ENCODE measurements around the gene ADCY9. TPM values are rescaled to one million over a fixed set of nuclear protein-coding genes. Genes with fewer than 3 reads are reported as not detected.

ADCY9 gene
- total RNA-seq, 1 donor from 2014 or later, result 9.7 TPM

- DNase-seq (ENCODE audit: low spot score), result peak; percentile 18
- Mint-ChIP-seq H3K9me3 (peaks cover 47% of the 10 kb centered on the region), H3K4me3 (peak overlapping the region; percentile 69), H3K27me3 (ENCODE audit: insufficient read depth) (peaks cover 6% of the 10 kb centered on the region), H3K4me1 (ENCODE audit: low read depth) (peaks cover 10% of the 10 kb centered on the region), H3K27ac (peak overlapping the region; percentile 27), H3K36me3 (ENCODE audit: low read depth) (peaks cover 24% of the 10 kb centered on the region)
- intact Hi-C loops (cut with micrococcal nuclease), result no loop called here
These were observed 51.3 kb downstream of the ADCY9 start for GRCh38 chr16:4064950-4065352.

- Mint-ChIP-seq H3K4me1 (ENCODE audit: low read depth) (peaks cover 16% of the 10 kb centered on the region), H3K4me3 (no peak overlapping the region), H3K27ac (no peak overlapping the region), H3K36me3 (ENCODE audit: low read depth) (peaks cover 30% of the 10 kb centered on the region), H3K27me3 (ENCODE audit: insufficient read depth) (peaks cover 5% of the 10 kb centered on the region), H3K9me3 (peaks cover 53% of the 10 kb centered on the region)
- intact Hi-C loops (cut with micrococcal nuclease), result no loop called here
- DNase-seq (ENCODE audit: low spot score), result no peak
These were observed 53.9 kb downstream of the ADCY9 start for GRCh38 chr16:4062212-4062802.

GRCh38 chr16:4060823-4061222 is 55.4 kb downstream of the ADCY9 start:
- H3K4me1 Mint-ChIP-seq (ENCODE audit: low read depth), result peaks cover 16% of the 10 kb centered on the region
- H3K36me3 Mint-ChIP-seq (ENCODE audit: low read depth), result peaks cover 28% of the 10 kb centered on the region
- H3K27ac Mint-ChIP-seq, result no peak overlapping the region
- peaks cover 53% of the 10 kb centered on the region for H3K9me3 Mint-ChIP-seq
- no peak overlapping the region for H3K4me3 Mint-ChIP-seq
- no peak for DNase-seq (ENCODE audit: low spot score)
- H3K27me3 Mint-ChIP-seq (ENCODE audit: insufficient read depth), result peaks cover 3% of the 10 kb centered on the region
- intact Hi-C loops (cut with micrococcal nuclease), result no loop called here

- H3K4me3 Mint-ChIP-seq, result peak overlapping the region; percentile 7
- intact Hi-C loops (cut with micrococcal nuclease), result no loop called here
- peaks cover 3% of the 10 kb centered on the region for H3K27me3 Mint-ChIP-seq (ENCODE audit: insufficient read depth)
- peak overlapping the region; percentile 65 for H3K27ac Mint-ChIP-seq
- H3K36me3 Mint-ChIP-seq (ENCODE audit: low read depth), result peaks cover 26% of the 10 kb centered on the region
- H3K4me1 Mint-ChIP-seq (ENCODE audit: low read depth), result peaks cover 12% of the 10 kb centered on the region
- DNase-seq (ENCODE audit: low spot score), result no peak
- H3K9me3 Mint-ChIP-seq, result peaks cover 50% of the 10 kb centered on the region
These were observed 56.2 kb downstream of the ADCY9 start for GRCh38 chr16:4060009-4060408.

- Mint-ChIP-seq H3K4me3 (no peak overlapping the region), H3K36me3 (ENCODE audit: low read depth) (peaks cover 21% of the 10 kb centered on the region), H3K4me1 (ENCODE audit: low read depth) (peaks cover 10% of the 10 kb centered on the region), H3K27ac (no peak overlapping the region), H3K9me3 (peaks cover 40% of the 10 kb centered on the region), H3K27me3 (ENCODE audit: insufficient read depth) (peaks cover 3% of the 10 kb centered on the region)
- DNase-seq (ENCODE audit: low spot score), result no peak
- intact Hi-C loops (cut with micrococcal nuclease), result no loop called here
These were observed 57.9 kb downstream of the ADCY9 start for GRCh38 chr16:4058386-4058785.

- peaks cover 5% of the 10 kb centered on the region for H3K27me3 Mint-ChIP-seq (ENCODE audit: insufficient read depth)
- no peak overlapping the region for H3K27ac Mint-ChIP-seq
- intact Hi-C loops (cut with micrococcal nuclease), result no loop called here
- H3K9me3 Mint-ChIP-seq, result peaks cover 30% of the 10 kb centered on the region
- no peak overlapping the region for H3K4me3 Mint-ChIP-seq
- no peak for DNase-seq (ENCODE audit: low spot score)
- H3K36me3 Mint-ChIP-seq (ENCODE audit: low read depth), result peaks cover 23% of the 10 kb centered on the region
- peaks cover 10% of the 10 kb centered on the region for H3K4me1 Mint-ChIP-seq (ENCODE audit: low read depth)
These were observed 58.8 kb downstream of the ADCY9 start for GRCh38 chr16:4057439-4057877.

- Mint-ChIP-seq H3K27ac (no peak overlapping the region), H3K4me3 (no peak overlapping the region), H3K27me3 (ENCODE audit: insufficient read depth) (peaks cover 3% of the 10 kb centered on the region), H3K4me1 (ENCODE audit: low read depth) (peaks cover 10% of the 10 kb centered on the region), H3K36me3 (ENCODE audit: low read depth) (peaks cover 21% of the 10 kb centered on the region), H3K9me3 (peaks cover 20% of the 10 kb centered on the region)
- intact Hi-C loops (cut with micrococcal nuclease), result no loop called here
- no peak for DNase-seq (ENCODE audit: low spot score)
These were observed 59.8 kb downstream of the ADCY9 start for GRCh38 chr16:4056161-4057105.

GRCh38 chr16:4055748-4056147 is 60.5 kb downstream of the ADCY9 start:
- H3K4me3 Mint-ChIP-seq, result no peak overlapping the region
- no peak for DNase-seq (ENCODE audit: low spot score)
- intact Hi-C loops (cut with micrococcal nuclease), result no loop called here
- H3K4me1 Mint-ChIP-seq (ENCODE audit: low read depth), result peaks cover 10% of the 10 kb centered on the region
- H3K36me3 Mint-ChIP-seq (ENCODE audit: low read depth), result peaks cover 14% of the 10 kb centered on the region
- H3K27me3 Mint-ChIP-seq (ENCODE audit: insufficient read depth), result peaks cover 3% of the 10 kb centered on the region
- peaks cover 13% of the 10 kb centered on the region for H3K9me3 Mint-ChIP-seq
- no peak overlapping the region for H3K27ac Mint-ChIP-seq

- no peak overlapping the region for H3K4me3 Mint-ChIP-seq
- no peak for DNase-seq (ENCODE audit: low spot score)
- no peak overlapping the region for H3K27ac Mint-ChIP-seq
- peaks cover 3% of the 10 kb centered on the region for H3K27me3 Mint-ChIP-seq (ENCODE audit: insufficient read depth)
- peaks cover 3% of the 10 kb centered on the region for H3K36me3 Mint-ChIP-seq (ENCODE audit: low read depth)
- intact Hi-C loops (cut with micrococcal nuclease), result no loop called here
- no peaks in the 10 kb centered on the region for H3K9me3 Mint-ChIP-seq
- H3K4me1 Mint-ChIP-seq (ENCODE audit: low read depth), result no peaks in the 10 kb centered on the region
These were observed 62.9 kb downstream of the ADCY9 start for GRCh38 chr16:4053301-4053845.

- Mint-ChIP-seq H3K27ac (no peak overlapping the region), H3K4me3 (no peak overlapping the region), H3K4me1 (ENCODE audit: low read depth) (no peaks in the 10 kb centered on the region), H3K9me3 (no peaks in the 10 kb centered on the region), H3K36me3 (ENCODE audit: low read depth) (peaks cover 3% of the 10 kb centered on the region), H3K27me3 (ENCODE audit: insufficient read depth) (peaks cover 3% of the 10 kb centered on the region)
- no peak for DNase-seq (ENCODE audit: low spot score)
- intact Hi-C loops (cut with micrococcal nuclease), result no loop called here
These were observed 63.4 kb downstream of the ADCY9 start for GRCh38 chr16:4052801-4053293.

GRCh38 chr16:4052096-4052495 is 64.1 kb downstream of the ADCY9 start:
- Mint-ChIP-seq H3K27ac (no peak overlapping the region), H3K4me3 (no peak overlapping the region), H3K4me1 (ENCODE audit: low read depth) (no peaks in the 10 kb centered on the region), H3K9me3 (no peaks in the 10 kb centered on the region), H3K36me3 (ENCODE audit: low read depth) (peaks cover 3% of the 10 kb centered on the region), H3K27me3 (ENCODE audit: insufficient read depth) (peaks cover 3% of the 10 kb centered on the region)
- no peak for DNase-seq (ENCODE audit: low spot score)
- intact Hi-C loops (cut with micrococcal nuclease), result no loop called here

GRCh38 chr16:4051591-4051990 is 64.7 kb downstream of the ADCY9 start:
- no peaks in the 10 kb centered on the region for H3K4me1 Mint-ChIP-seq (ENCODE audit: low read depth)

GRCh38 chr16:4049031-4049430 is 67.2 kb downstream of the ADCY9 start:
- H3K36me3 Mint-ChIP-seq (ENCODE audit: low read depth), result peaks cover 3% of the 10 kb centered on the region
- no peaks in the 10 kb centered on the region for H3K9me3 Mint-ChIP-seq
- no peak overlapping the region for H3K4me3 Mint-ChIP-seq
- H3K4me1 Mint-ChIP-seq (ENCODE audit: low read depth), result no peaks in the 10 kb centered on the region
- peaks cover 3% of the 10 kb centered on the region for H3K27me3 Mint-ChIP-seq (ENCODE audit: insufficient read depth)
- DNase-seq (ENCODE audit: low spot score), result no peak
- intact Hi-C loops (cut with micrococcal nuclease), result no loop called here
- H3K27ac Mint-ChIP-seq, result no peak overlapping the region

More at GRCh38 chr16:4051591-4051990, 64.7 kb downstream of the ADCY9 start:
- Mint-ChIP-seq H3K36me3 (ENCODE audit: low read depth) (peaks cover 3% of the 10 kb centered on the region), H3K9me3 (no peaks in the 10 kb centered on the region), H3K27me3 (ENCODE audit: insufficient read depth) (peaks cover 3% of the 10 kb centered on the region), H3K27ac (no peak overlapping the region), H3K4me3 (no peak overlapping the region)
- DNase-seq (ENCODE audit: low spot score), result no peak
- intact Hi-C loops (cut with micrococcal nuclease), result no loop called here
